ENCODE data around the gene GNA12. TPM values are rescaled to one million over a fixed set of nuclear protein-coding genes. Genes with fewer than 3 reads are reported as not detected.
A peak's percentile ranks its signal among the peaks of the same experiment; 100 is the strongest.
"Not testable (repeated sequence)": the region's sequence is repeated elsewhere in the genome, so short reads cannot be mapped to it uniquely, and the experiment has no call there.

Gene GNA12
- polyA plus RNA-seq, 3 donors, result 36.8 to 46.9 (median 42.7) TPM

DNA sequence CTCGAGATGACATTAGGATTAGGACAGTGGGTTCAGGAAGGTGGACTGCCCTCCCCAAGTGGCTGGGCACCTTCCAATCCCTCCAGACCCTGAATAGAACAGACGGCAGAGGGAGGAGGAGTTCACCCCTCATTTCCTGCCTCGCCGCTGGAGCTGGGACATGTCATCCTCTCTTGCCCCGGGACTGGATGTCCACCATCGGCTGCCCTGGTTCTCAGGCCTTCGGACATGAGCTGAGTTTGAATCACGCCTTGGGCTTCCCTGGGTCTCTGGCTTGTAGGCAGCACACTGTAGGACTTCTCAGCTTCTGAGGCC is 150.0 kb downstream of the GNA12 start:
- not testable (repeated sequence) for DNase-seq (ENCODE audit: extremely low read depth in 1 of 11, low read depth in 9 of 11, low spot score in 4 of 11)

DNA sequence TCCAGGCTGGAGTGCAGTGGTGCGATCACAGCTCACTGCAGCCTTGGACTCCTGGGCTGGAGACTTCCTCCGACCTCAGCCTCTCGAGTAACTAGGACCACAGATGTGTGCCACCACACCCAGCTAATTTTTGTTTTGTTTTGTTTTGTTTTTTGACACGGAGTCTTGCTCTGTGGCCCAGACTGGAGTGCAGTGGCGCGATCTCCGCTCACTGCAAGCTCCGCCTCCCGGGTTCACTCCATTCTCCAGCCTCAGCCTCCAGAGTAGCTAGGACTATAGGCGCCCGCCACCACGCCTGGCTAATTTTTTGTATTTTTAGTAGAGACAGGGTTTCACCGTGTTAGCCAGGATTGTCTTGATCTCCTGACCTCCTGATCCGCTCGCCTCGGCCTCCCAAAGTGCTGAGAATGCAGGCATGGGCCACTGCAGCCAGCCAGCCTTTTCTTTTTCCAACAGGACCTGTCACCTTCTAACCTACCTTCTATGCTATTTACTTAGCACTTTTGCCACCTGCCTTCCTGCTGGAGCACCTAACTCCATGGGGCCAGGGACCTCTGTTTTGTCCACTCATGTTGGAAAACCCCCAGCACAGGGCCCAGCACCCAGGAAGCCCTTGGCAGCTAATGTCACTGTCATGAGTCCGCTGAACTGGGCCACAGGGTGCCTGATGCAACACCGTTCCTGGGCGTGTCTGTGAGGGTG is 150.5 kb downstream of the GNA12 start:
- not testable (repeated sequence) for DNase-seq (ENCODE audit: extremely low read depth in 1 of 11, low read depth in 9 of 11, low spot score in 4 of 11)

DNA sequence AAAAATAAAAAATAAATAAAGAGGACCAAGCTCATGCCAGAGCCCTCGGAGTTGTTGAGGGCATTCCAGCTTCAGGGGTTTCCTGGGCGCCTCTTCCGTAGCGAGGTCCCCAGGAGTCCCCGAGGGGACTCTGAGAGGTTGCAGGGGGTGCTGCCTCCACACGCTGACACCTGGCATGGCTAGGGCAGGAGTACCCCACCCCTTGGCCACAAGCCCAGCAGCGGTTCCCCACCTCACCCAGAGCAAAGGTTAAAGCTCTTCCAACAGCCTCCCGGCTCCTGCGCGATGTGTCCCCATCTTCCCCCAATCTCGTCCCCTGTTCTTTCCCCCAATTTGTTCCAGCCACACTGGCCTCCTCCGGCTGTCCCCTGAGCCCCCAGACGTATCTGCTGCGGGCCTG is 151.6 kb downstream of the GNA12 start:
- DNase-seq (ENCODE audit: extremely low read depth in 1 of 11, low read depth in 9 of 11, low spot score in 4 of 11), result no peak

DNA sequence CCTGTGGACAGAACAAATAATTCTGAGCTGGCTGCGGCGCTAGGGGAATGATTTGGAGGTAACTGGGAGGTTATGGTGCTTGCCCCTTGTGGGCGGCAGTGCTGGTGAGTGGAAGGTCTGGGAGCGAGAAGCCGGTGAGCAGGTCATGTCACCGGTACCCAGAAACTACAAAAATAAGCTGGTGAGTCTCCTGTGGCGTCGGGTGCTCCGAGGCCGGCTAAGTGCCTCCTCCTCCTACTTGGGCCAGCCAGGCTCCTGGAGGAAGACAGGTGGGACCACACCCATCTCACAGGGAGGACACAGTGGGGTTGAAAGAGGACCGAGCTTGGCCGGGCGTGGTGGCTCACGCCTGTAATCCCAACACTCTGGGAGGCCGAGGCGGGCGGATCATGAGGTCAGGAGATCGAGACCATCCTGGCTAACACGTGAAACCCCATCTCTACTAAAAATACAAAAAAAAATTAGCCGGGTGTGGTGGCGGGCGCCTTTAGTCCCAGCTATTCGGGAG is 152.1 kb downstream of the GNA12 start:
- not testable (repeated sequence) for DNase-seq (ENCODE audit: extremely low read depth in 1 of 11, low read depth in 9 of 11, low spot score in 4 of 11)

DNA sequence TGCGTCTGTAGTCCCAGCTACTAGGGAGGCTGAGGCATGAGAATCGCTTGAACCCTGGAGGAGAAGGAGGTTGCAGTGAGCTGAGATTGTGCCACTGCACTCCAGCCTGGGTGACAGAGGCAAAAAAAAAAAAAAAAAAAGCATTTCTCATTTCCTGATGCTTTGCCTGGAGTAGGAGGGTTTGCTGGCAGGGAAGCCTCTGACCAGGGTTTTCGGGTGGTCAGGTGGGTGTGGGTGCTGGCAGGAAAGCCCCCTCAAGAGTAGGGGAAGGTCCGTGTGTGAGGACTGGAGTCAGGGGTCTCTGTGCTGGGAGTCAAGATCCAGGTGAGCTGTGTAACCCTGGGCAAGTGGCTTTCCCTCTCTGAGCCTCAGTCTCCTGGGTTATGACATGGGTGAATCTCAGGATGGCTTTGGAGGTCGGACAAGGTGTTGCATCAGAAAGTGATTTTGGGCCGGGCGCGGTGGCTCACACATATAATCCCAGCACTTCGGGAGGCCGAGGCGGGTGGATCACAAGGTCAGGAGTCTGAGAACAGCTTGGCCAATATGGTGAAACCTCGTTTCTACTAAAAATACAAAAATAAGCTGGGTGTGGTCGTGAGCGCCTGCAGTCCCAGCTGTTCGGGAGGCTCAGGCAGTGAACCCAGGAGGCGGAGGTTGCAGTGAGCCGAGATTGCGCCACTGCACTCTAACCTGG is 152.9 kb downstream of the GNA12 start:
- no peak for DNase-seq (ENCODE audit: extremely low read depth in 1 of 11, low read depth in 9 of 11, low spot score in 4 of 11)

DNA sequence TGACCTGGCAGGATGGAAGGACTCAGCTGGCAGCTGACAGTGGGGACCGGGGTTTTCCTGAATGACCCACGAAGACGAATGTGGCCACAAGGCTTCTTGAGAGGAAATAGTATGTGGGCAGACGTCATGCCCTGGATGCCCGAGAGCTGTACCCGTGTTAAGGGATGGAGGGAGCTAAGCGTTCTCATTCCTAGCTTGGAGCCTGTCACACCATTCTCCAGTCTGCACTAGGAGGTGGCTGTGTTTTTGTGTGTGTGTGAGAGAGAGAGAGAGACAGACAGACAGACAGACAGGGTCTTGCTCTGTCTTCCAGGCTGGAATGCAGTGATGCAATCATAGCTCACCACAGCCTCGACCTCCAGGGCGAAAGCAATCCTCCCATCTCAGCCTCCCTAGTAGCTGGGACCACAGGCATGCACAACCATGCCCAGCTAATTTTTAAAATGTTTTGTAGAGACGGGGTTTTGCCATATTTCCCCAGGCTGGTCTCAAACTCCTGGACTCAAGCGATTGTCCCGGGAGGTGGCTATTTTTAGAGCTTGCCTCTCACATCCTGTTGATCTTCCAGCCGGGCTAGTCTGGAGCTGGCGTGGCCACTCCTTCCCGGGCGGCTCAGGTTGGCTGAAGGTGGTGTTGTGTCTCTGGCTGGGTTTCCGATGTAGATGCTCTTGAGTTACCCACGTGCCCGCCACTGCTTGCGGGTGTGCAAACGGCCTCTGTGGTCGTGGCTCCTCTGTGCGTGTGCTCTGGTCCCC is 154.0 kb downstream of the GNA12 start:
- DNase-seq (ENCODE audit: extremely low read depth in 1 of 11, low read depth in 9 of 11, low spot score in 4 of 11), result no peak

DNA sequence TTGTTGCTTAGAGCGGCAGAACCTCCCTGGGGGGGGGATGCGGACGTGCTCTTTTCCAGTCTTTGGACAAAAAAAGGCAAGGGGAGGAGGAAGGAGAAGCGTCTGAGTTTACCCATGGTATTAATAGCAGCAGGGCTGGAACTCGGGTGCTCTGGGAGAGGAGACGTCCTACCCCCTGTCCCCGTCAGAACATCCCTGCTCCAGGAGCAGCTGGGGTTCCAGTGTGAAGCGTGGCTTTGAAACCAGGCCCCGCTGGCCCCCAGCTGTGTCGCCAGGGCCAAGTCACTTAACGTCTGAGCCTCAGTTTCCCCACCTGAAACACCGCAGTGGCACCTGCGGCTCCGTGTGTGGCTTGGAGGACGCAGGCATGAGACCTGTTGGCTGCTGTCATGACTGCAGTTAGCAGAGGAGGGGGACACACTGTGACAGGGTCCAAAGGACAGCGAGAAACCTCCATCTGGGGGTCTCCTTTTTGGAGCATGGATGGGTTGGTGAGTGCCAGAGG is 154.7 kb downstream of the GNA12 start:
- DNase-seq (ENCODE audit: extremely low read depth in 1 of 11, low read depth in 9 of 11, low spot score in 4 of 11), result no peak

DNA sequence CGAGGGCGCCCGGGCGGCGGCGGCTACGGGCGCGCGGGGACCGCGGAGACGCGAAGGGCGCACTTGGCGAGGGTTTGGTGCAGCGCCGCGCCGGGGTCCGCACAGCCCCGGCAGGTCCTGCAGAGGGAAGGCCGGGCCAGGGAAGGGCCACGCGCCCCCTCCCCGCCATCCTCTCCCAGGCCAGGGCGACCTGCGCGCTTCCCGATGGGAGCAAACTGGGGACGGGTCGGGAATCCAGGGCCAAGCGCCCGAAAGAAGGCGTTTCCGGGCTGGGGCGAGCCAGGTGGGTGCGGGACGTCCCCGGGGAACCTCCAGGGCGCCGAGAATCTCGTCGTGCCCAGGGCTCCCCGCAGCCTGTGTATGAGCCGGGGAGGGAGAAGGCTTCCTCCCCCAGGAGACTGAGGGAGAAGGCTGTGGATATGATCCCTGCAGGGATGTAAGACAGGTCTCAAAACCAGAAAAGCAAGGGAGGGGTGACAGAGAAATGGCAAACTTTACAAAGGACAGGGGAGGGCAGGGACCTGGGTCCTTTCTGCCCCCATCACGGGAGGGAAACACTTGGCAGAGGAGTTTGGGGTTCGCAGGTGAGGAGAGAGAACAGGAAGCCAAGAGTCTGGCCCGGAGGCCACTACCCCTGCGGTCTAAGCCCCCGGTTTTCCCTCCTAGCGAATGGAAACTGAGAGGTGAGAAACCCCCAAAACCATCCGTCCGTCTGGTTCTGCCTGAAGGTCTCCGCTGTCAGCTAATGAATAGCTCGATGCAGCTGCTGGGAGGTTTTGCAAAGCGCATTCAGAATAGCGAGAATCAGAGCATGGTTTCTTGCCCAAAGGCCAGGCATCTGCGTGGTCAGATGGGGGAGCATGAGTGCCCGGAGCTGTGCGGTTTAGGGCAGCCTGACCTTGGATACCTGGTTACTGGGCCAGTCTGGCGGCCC is 155.4 kb downstream of the GNA12 start:
- no peak for DNase-seq (ENCODE audit: extremely low read depth in 1 of 11, low read depth in 9 of 11, low spot score in 4 of 11)

DNA sequence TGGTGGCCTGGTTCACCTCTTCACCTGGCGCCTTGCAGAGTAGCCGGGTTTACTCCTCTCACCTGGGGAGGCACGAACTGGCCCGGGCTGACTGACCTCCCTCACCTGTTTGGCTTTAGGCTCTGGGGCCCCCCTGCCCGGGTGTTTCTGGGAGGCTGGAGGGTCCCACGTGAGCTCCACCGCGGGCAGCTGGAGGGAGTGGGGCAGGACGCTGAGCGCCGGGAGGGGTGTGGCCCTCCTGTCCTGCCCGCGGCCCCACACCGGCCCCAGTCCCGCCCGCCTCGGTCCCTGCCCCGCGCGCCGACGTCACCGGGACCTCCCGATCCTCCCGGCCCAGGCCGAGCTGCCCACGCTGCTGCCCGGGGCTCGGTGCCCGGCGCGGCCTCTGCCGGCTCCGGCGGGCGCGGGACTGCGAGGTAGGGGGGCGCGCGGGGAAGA is 156.2 kb downstream of the GNA12 start, which contains the start of gene AMZ1:
Gene AMZ1, plus strand, starts transcription at position 322 of the 438 bp plus-strand sequence. CDS start 12,250 bp downstream, outside the sequence.
- DNase-seq (ENCODE audit: extremely low read depth in 1 of 11, low read depth in 9 of 11, low spot score in 4 of 11), result no peak

DNA sequence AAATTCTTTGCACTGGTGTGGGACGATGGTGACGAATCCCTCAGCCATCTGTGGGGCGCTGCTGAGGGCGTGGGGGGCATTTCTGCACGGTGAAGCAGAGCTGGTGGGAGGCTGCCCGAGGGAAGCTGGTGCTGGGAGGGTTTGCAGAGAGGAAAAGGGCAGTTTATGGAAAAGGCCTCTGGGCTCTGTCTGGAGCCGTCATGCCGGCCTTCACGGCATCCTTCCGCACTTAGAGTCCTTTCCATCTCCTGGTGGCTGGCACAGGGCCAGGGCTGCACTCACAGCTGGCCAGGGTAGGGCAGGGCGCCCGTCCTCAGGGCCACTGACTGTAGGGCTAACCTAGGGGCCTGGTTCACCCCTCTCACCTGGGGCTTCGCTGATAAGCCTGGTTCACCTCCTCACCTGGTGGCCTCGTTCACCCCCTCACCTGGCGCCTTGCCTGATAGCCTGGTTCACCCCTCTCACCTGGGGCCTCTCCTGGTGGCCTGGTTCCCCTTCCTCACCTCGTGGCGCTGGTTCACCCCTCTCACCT is 156.7 kb downstream of the GNA12 start:
- DNase-seq (ENCODE audit: extremely low read depth in 1 of 11, low read depth in 9 of 11, low spot score in 4 of 11), result no peak

DNA sequence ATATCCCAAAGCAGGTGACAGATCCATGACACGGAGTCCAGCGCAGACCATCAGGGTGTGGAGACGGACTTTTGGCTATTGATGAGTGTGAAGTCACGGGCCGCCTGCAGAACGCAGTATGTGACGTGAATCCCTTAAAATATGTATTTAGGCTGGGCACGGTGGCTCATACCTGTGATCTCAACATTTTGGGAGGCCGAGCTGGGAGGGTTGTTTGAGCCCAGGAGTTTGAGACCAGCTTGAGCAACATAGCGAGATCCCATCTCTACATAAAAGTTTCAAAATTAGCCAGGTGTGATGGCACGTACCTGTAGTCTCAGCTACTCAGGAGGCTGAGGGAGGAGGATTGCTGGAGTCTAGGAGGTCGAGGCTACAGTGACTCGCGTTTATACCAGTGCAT is 158.0 kb downstream of the GNA12 start:
- no peak for DNase-seq (ENCODE audit: extremely low read depth in 1 of 11, low read depth in 9 of 11, low spot score in 4 of 11)

DNA sequence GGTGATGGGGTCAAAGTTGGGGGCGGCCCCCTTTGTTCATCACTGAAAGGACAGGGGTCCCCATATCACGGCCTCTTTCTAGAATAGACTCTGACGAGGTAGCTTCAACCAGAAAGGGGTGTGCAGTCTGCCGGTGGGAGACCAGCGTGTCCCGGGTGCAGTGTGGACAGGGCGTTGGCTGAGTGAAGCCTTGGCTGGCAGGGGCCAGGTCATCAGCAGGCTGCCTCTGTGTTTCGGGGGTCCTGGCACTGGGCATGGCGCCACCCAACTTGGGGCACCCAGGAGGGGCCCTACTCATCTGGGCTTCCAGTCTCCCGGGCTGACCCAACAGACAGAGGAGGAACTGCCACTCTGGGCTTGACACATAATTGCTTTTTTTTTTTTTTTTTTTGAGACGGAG is 159.6 kb downstream of the GNA12 start:
- no peak for DNase-seq (ENCODE audit: extremely low read depth in 1 of 11, low read depth in 9 of 11, low spot score in 4 of 11)

DNA sequence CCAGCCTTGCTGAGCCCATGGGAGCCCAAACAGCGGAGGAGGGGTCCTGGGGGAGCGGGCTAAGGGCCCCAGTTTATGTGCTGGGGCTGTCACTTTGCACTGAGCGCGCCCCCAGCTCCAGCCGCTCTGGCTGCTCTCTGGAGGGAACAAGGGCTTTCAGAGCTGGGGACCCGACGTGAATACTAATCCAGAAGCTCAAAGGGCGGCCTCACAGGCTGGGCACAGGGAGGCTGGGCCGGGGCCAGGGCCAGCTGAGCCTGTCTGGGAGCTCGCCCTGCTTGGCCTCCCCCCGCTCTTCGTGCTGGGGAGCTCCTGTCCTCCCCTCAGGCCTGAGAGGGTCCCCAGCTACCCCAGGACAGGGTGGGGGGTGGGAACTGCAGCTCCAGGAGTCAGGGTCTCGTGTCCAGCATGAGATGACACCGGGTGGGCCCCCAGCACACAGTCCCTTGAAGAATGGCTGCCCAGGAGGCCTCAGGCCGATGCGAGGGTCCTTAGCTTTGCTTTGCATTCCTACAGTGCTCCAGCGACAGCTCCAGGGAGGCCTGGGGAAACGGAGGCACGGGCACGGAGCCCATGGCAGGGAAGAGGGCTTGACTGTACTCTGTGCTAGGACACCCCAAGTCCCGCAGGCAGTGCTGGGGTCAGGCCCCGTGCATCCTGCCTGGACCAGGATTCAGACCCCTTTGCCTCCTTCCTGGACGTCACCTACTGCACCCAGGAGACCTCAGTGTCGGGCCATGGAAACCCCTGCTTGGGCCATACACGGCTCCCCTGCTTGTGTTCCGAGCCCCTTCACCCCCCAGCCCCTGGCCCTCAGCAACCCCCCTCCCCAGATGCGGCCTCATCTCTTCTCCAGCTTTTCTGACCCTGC is 161.9 kb downstream of the GNA12 start:
- no peak for DNase-seq (ENCODE audit: extremely low read depth in 1 of 11, low read depth in 9 of 11, low spot score in 4 of 11)

DNA sequence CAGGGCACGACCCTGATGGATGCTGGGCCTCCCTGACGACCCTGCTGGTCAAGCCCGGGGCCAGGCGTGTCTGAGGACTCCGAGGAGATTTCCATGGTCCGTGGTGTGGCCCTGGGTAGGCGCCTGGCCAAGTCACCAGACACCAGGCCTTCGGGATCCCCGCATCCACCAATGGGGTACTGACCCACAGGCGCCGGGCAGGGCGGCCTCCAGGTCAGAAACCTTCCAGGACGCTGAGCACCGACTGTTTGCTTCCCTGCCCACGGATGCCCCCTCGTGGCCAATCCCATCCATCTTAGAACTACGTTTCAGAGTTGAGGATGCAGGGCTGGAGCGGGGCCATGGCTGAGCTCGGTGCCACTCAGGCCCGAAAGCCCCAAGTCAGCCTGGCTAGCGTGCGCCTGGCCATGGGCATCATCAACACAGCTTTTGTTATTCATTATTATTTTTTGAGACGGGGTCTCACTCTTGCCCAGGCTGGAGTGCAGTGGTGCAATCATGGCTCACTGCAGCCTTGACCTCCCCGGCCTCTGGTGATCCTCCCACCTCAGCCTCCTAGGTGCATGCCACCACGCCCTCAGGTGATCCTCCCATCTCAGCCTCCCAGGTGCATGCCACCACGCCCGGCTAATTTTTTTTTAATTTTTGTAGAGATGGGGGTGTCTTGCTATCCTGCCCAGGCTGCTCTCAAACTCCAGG is 163.2 kb downstream of the GNA12 start:
- peak in 2 of 11 donors; percentile 45 to 54 for DNase-seq (ENCODE audit: extremely low read depth in 1 of 11, low read depth in 9 of 11, low spot score in 4 of 11)

DNA sequence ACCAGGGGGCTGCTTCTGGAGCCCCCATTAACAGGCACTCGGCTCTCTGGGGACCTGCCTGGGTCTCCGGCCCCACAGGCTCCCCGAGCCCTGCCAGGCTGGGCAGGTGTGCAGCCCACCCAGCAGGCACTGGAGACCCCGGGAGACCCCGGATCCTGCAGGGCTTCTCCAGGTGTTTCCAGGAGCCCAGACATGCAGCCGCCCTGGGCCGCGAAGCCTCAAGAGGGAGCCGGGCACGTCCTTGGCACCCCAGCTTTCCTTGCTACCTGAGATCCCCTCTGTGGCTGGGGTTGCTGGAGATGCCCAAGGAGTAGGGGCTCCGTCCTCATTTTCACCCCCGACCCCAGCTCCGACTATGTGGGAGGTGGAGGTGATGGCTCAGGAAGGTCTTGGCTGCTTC is 163.9 kb downstream of the GNA12 start:
- DNase-seq (ENCODE audit: extremely low read depth in 1 of 11, low read depth in 9 of 11, low spot score in 4 of 11), result no peak

DNA sequence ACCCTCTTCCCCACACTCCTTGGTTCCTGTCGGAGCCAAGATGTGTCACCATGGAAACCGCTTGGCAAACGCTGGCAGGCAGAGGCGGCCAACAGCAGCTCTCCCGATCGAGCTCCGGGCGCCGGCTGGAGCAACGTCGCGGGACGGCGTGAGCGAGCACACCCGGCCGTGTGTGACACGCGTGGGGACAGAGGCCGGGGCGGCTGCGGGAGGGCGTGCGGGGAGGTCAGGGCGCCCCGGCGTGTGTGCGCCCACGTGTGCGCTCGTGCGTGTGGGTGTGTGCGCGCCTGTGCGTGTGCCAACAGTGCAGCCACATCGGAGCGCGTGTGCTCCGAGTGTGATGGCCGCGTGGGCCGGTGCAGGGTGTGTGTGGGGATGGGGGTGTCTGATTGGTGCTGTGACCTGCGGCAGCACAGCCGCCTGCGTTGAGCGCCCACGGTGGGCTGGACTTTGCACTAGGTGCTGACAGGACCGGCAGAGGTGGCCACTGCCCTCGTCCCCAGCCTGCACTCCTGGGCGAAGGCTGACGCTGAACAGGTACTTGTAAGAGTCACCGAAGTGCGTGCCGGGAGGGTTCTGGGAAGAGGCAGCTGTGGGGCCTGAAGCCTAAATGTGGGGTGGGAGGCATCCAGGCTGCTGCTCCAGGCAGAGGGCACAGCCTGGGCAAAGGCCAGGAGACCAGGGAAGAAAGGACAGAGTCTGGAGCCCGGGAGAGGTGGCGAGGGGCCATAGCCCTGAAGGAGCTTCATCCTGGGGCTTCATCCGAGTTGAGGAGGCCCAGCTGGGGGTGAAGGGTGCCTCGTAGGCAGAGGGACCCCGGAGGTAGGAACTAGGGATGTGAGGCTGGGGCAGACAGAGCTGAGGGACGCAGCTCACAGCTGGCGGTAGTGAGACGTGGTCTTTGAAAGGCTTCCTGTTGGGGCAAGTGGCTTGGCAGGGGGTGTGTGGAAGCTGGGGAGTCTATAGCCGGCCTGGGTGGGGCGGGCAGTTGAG is 164.7 kb downstream of the GNA12 start:
- not testable (repeated sequence) for DNase-seq (ENCODE audit: extremely low read depth in 1 of 11, low read depth in 9 of 11, low spot score in 4 of 11)

Measured in renal cortex interstitium (tissue), 11 donors.